T1000 (cell line): Measurements from ENCODE around the gene GDF15.

ENCODE experiments used
- DNase-seq: peaks from one replicate; lab custom pipeline; 2025; ENCODE audit warnings: mixed read lengths; lab: John Stamatoyannopoulos, UW

GDF15 gene

DNA sequence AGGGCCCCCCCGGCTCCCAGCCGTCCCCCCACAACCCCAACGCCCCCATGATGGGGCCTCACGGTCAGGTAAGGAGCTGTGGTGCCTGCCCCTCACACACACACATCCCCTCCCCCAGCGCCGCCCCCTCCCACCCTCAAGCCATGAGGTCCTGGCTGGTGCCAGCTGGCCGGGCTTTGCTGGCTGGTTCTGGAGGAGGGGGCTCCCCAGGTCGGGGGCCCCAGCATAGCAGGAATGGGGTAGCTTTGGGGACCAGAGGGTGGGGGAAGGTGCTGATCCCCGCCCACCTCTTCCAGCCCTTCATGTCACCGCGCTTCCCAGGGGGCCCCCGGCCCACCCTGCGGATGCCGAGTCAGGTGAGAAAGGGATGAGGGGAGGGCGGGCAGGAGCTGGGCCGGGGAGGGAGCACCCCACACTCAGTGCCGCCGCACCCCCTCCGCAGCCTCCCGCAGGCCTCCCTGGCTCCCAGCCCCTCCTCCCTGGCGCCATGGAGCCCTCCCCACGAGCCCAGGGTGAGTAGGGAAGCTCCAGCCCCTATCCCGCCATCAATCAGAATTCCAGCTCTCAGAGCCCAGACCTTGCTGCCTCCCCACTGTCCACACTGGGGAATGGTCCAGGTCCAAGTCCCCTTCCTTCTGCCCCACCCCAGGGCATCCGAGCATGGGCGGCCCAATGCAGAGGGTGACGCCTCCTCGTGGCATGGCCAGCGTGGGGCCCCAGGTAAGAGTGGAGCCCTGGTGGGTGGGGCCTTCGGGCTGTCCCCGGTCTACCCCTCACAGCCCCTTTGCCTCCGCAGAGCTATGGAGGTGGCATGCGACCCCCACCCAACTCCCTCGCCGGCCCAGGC lies 45.6 kb downstream of the GDF15 start:
- no peak for DNase-seq

DNA sequence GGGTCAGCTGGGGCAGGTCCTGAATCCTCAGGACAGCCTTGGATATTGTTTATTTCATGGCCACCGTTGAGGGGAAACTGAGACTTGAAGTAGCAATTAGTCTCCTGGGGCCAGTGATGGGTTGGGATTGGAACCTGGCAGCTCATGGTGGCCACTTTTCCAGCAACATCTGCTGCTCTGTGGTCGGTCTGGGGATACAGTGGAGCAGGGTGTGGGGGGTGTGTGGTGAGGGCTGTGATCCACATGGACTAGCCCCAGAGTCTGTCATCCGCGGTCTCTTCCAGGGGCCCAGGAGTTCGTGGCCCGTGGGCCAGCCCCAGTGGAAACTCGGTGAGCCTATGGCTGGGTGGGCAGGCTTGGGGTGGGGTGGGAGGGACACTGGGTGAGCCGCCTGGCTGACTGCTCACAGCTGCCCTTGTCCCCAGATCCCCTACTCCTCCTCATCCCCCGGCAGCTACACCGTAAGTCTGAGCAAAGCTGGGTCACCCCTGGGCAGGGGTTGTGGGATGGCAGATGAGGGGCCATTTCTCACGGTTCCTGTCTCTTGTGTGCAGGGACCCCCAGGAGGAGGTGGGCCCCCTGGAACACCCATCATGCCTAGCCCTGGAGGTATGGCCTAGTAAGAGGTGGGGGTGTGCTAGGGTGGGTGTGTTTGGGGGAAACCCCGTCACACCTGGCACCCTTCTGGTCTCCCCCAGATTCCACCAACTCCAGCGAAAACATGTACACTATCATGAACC lies 46.5 kb downstream of the GDF15 start:
- no peak for DNase-seq

- DNase-seq = no peak
These were observed 47.2 kb downstream of the GDF15 start for GRCh38 chr19:18433015-18433691.

DNA sequence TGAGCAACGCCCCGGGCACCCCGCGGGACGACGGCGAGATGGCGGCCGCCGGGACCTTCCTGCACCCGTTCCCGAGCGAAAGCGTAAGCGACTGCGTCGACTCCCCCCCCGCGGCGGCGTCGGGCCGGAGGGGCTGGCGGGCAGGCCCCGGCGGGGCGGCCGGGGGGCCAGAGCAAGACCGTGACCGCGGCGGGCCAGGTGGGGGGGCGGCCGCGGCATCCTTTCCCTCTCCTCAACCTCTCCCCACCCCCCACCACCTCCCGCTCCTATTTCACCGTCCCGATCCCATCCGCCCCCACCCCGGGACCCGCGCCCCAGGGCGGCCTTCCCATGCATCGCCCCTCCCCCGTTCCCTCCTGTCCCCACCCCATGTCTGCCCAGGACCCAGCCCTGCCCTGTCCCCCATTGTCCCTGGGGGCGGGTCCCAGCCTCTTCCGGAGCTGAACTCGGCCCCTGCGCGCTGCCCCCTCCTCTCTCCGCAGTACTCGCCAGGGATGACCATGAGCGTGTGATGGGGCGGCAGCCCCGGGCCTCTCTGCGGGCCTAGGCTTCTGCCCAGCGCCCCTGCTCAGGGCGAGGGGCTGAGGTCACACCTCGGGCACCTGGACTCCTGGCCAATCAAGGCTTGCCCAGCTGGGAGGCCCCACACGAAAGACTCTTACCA lies 47.9 kb downstream of the GDF15 start:
- no peak for DNase-seq

- DNase-seq = no peak
These were observed 48.6 kb downstream of the GDF15 start for GRCh38 chr19:18434411-18435175.

GRCh38 chr19:18435178-18435841 lies 49.4 kb downstream of the GDF15 start:
- no peak for DNase-seq

- DNase-seq = no peak
These were observed 50.1 kb downstream of the GDF15 start for GRCh38 chr19:18435842-18436670.

DNA sequence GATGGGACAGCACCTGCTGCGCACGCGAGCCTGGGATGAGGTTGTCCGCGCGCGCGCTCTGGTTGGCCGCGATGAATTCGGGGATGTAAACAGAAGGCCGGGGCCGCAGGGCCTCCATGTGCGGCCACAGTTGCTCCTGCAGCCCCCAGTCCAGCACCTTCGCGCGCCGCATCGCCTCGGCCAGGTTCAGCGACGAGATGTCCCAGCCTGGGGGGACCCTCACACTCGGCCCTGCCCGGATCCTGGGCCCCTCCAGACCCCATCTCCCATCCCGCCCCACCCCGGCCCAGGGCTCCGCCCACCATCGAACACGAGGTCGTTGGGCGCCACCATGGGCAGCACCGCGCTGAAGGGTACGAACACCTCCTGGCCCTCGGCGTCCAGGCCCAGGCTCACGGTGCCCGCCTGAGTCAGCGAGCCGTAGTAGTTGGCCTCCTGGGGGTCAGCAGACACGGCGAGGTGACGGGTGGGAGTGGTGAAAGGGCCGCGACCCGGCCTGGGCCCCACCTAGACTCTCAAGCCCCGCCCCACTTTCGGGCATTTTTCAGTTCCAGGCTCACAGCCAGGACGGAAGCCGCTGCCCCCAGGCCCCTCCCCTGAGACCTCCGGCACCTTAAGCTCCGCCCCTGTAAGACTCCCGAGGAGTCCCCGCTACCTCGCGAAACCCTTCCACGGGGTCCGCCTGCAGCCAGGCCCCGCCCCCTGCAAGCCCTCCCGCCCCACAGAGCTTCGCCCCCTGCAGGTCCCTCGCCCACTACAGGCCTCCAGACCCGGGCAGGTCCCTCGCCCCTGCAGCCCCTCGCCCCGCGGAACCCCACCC lies 50.9 kb downstream of the GDF15 start:
- DNase-seq = peak; percentile 81

DNA sequence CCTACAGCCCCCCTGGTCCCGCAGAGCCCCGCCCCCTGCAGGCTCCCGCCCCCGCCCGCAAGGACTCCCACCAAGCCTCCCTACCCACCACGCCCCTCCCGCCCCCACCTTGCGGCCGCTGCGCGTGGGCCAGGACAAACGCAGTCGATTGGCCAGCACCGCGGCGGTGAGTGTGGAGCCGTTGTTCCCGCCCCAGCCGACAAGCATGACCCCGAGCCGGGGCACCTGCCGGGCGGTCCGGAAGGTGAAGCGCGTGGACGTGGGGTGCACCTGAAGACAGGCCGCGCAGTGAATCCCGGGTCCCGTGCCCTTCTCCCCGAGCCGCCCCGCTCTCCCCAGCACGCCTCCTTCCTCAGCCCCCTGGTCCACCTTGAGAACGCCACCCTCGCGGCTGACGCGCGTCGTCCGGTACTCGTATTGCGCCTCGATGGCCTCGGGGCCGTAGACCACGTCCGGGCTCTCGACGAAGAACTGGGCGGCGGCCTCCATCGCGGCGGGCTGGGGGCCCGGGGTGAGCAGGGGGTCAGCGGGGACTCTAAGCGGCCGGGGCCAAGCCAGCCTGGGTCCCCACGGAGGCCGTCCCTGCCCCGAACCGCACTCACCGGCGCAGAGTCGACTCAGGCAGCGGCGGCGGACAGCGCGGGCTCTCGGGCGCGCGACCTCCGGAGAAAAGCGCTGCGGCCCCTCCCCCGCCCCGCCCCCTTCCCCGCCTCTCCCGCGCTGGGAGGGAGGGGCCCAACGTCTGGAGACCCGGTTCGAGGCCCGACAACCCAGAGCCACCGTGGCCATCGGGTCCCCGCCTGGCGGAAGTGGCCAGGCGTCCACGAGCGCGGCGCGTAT lies 51.8 kb downstream of the GDF15 start, which contains the start of gene ISYNA1:
ISYNA1 (minus strand) TSS at position 643 of the 840 bp plus-strand sequence; CDS start at position 489, 154 bp downstream.
- DNase-seq = no peak

DNA sequence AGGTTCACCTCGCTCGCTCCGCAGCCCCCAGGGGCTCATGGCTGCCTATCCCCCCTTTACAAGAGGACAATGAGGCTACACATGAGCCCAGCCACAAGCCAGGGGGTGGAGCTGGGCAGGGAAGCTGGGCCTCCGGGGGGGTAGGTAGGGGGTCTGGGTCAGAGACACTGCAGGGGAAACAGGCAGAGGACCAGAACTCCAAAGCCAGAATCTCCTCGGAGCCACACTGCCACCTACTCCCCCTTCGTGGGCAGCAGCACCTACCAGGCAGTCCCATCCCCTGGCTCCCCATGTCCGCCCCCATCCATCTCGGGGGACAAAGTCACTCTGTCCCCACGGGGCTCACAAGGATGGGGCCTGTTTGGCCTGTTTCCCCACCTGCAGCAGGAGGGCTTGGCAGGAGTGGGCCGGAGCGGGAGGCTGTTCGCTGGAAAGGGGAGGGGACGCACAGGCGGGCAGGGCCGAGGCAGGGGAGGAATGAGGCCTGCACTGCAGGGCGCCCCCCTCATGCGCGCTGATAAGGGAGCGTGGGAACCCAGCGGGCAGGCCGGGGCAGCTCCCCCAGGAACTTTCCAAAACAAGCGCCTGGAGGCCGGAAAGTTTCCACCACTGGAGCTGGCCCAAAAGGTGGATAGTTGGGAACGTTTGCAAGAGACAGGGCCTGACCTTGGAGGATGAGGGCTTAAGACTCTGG lies 52.5 kb downstream of the GDF15 start:
- DNase-seq = no peak
